ENCODE results near the gene FRG2B. TPM values are rescaled to one million over a fixed set of nuclear protein-coding genes. Genes with fewer than 3 reads are reported as not detected.
A peak's percentile ranks its signal among the peaks of the same experiment; 100 is the strongest.
"Not testable (repeated sequence)": the region's sequence is repeated elsewhere in the genome, so short reads cannot be mapped to it uniquely, and the experiment has no call there.

FRG2B gene
- total RNA-seq, 5 donors from 2014 or later (not counting 1 experiment from before 2014, with no cell fraction given) = not detected

DNA sequence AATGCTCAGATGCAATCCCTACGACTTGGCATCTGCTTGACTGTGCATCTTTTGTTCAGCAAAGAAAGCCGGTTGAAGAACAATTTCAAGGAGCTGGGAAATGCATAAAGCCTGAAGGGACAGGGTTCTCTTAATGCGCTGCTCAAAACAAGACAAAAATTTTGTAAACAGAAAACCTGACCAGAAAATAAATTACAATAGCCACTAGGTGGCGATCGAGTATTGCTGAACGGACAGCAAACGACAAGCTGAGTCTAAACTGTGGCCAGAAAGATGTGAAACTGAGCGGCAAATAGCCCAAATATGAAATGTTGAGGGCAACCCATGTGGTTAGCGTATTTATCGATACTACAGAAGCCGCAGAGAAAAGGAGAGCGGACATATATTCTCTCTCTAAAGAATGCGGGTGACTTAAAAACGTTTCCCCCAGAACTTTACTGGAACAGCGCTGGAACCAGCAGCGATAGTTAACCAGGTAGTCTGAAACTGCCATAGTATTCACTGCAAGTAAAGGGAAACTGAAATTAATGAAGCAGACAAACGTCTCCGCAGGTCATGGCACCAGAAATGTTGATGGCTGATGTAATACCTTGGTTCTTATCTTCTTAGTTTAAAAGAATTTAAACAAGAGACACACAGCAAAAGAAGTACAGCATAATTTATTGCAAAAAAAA, 20.6 kb upstream of the FRG2B start:
- H3K4me1 ChIP-seq (ENCODE audit: control insufficient read depth in 1 of 2, extremely low read depth in 1 of 2, insufficient read depth in 2 of 2, low read length in 2 of 2); H3K27me3 Mint-ChIP-seq; H3K36me3 Mint-ChIP-seq; H3K9me3 Mint-ChIP-seq; H3K27ac ChIP-seq (ENCODE audit: low read length); H3K4me1 Mint-ChIP-seq; H3K27ac Mint-ChIP-seq; H3K27me3 ChIP-seq (replicated peaks in 1 of 2; ENCODE audit: control insufficient read depth in 2 of 2, extremely low read depth in 1 of 2, insufficient read depth in 2 of 2, low read length in 1 of 2); H3K9me3 ChIP-seq; POLR2A ChIA-PET; H3K4me3 ChIP-seq (ENCODE audit: control insufficient read depth in 1 of 2, extremely low read depth in 1 of 2, low read length in 1 of 2); H3K36me3 ChIP-seq (ENCODE audit: control insufficient read depth in 2 of 2, extremely low read depth in 1 of 2, insufficient read depth in 1 of 2, low read length in 1 of 2); CTCF ChIA-PET: not testable (repeated sequence)
- peak overlapping the region in 2 of 3 donors; percentile 13 to 24 for H3K4me3 Mint-ChIP-seq
- WGBS (ENCODE audit: insufficient coverage) = no CpG with 5 or more reads among the region's 18 CpGs
- DNase-seq = peak in 3 of 35 experiments; percentile 10 to 32 (median 17)
- peak in 3 of 4 experiments; percentile 55 to 66 (median 65) for ATAC-seq (replicated peaks in 1 of 4)

DNA sequence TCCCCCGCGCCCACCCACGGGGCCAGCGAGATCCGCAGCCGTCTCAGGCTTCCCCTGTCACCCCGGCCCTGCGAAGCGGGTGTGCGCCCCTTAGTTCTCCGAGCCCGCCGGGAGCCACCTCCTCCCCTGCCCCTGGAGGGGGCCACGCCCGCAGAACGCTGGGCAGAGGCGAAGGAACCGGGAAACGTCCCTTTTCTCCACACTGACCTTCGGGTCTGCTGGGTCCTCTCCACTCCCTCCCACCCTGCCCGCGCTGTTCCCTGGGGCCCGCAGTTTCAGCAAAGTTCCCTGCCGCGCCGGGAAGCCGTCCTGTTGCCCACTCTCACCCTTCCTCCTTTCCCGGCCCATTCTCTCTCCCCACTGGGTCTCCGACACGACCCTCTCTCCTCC, 11.2 kb upstream of the FRG2B start:
- H3K4me1 Mint-ChIP-seq; CTCF ChIA-PET; ATAC-seq (replicated peaks in 1 of 4); H3K27me3 ChIP-seq (replicated peaks in 1 of 2; ENCODE audit: control insufficient read depth in 2 of 2, extremely low read depth in 1 of 2, insufficient read depth in 2 of 2, low read length in 1 of 2); H3K9me3 ChIP-seq; H3K27me3 Mint-ChIP-seq; DNase-seq; H3K4me1 ChIP-seq (ENCODE audit: control insufficient read depth in 1 of 2, extremely low read depth in 1 of 2, insufficient read depth in 2 of 2, low read length in 2 of 2); H3K4me3 ChIP-seq (ENCODE audit: control insufficient read depth in 1 of 2, extremely low read depth in 1 of 2, low read length in 1 of 2); H3K36me3 ChIP-seq (ENCODE audit: control insufficient read depth in 2 of 2, extremely low read depth in 1 of 2, insufficient read depth in 1 of 2, low read length in 1 of 2); H3K27ac ChIP-seq (ENCODE audit: low read length); H3K27ac Mint-ChIP-seq; POLR2A ChIA-PET; H3K36me3 Mint-ChIP-seq; H3K9me3 Mint-ChIP-seq: not testable (repeated sequence)
- 11% methylated on average over 7 of the region's 30 CpGs for WGBS (ENCODE audit: insufficient coverage)
- H3K4me3 Mint-ChIP-seq = peak overlapping the region in 1 of 3 donors; percentile 41

DNA sequence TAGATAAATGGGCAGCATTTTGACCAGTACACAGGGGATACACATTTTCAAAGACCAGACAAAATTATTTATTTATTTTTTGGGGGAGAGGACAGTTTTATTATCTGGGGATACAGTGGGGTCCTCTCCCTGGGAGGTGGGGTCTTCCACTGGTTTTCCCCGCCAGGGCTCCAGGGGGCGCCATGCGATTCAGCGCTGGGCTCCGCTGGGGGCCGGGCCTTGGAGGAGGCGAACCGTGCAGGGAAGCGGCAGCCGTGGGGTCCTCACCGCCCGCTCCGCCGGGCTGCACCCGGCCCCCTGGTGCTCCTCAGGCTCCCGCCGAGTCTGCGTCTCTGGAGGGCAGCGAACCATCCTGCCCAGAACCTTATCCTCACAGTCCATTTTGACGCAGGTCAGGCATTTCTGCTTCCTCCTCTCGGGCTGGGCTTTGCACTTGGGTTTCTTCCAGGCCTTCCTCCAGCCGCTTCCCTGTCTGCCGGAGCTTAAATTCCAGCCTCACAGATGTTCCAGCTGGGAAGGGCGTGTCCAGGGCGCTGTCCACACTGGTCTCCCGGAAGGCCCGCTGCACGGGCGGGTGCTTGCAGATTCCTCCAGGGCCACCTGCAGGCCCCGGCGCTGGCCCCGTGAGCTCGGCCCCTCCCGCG, 10.7 kb upstream of the FRG2B start:
- H3K4me3 ChIP-seq (ENCODE audit: control insufficient read depth in 1 of 2, extremely low read depth in 1 of 2, low read length in 1 of 2); H3K4me1 ChIP-seq (ENCODE audit: control insufficient read depth in 1 of 2, extremely low read depth in 1 of 2, insufficient read depth in 2 of 2, low read length in 2 of 2); H3K36me3 Mint-ChIP-seq; H3K4me1 Mint-ChIP-seq; H3K27ac Mint-ChIP-seq; H3K36me3 ChIP-seq (ENCODE audit: control insufficient read depth in 2 of 2, extremely low read depth in 1 of 2, insufficient read depth in 1 of 2, low read length in 1 of 2); POLR2A ChIA-PET; H3K27ac ChIP-seq (ENCODE audit: low read length); H3K27me3 Mint-ChIP-seq; H3K27me3 ChIP-seq (replicated peaks in 1 of 2; ENCODE audit: control insufficient read depth in 2 of 2, extremely low read depth in 1 of 2, insufficient read depth in 2 of 2, low read length in 1 of 2); CTCF ChIA-PET; H3K9me3 Mint-ChIP-seq; H3K9me3 ChIP-seq: not testable (repeated sequence)
- peak overlapping the region; percentile 13 to 32 (median 21) for H3K4me3 Mint-ChIP-seq
- no CpG with 5 or more reads among the region's 35 CpGs for WGBS (ENCODE audit: insufficient coverage)
- ATAC-seq (replicated peaks in 1 of 4) (peak; percentile 45 to 65 (median 57)), DNase-seq (peak in 2 of 35 experiments; percentile 3 to 4)

DNA sequence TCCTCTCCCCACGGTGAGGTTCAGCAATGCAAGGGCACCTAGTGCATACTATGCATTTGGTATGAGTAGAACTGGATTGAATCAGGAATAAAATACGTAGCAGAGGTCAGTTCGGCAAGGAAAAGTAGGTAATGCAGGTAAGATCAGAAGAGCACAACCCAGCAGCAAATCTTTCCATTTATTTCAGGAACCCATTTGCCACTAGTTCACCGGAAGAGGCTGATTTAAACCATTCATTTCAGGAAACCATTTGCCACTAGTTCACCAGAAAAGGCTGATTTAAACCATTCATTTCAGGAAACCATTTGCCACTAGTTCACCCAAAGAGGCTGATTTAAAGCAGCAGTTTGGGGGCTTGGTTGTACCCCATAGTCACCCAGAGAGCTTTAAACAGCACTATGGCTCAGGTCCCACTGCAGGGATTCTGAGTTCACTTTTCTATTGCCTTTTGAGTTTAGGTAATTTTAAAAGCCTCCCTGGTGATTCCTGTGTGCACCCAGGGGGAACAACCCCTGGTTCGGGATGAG, 4.2 kb upstream of the FRG2B start:
- H3K4me3 ChIP-seq (ENCODE audit: control insufficient read depth in 1 of 2, extremely low read depth in 1 of 2, low read length in 1 of 2); DNase-seq; ATAC-seq (replicated peaks in 1 of 4); H3K9me3 Mint-ChIP-seq; H3K27ac Mint-ChIP-seq; H3K27me3 ChIP-seq (replicated peaks in 1 of 2; ENCODE audit: control insufficient read depth in 2 of 2, extremely low read depth in 1 of 2, insufficient read depth in 2 of 2, low read length in 1 of 2); H3K27me3 Mint-ChIP-seq; H3K9me3 ChIP-seq; H3K4me1 ChIP-seq (ENCODE audit: control insufficient read depth in 1 of 2, extremely low read depth in 1 of 2, insufficient read depth in 2 of 2, low read length in 2 of 2); POLR2A ChIA-PET; CTCF ChIA-PET; H3K4me1 Mint-ChIP-seq; H3K27ac ChIP-seq (ENCODE audit: low read length); H3K4me3 Mint-ChIP-seq; H3K36me3 Mint-ChIP-seq; H3K36me3 ChIP-seq (ENCODE audit: control insufficient read depth in 2 of 2, extremely low read depth in 1 of 2, insufficient read depth in 1 of 2, low read length in 1 of 2): not testable (repeated sequence)
- WGBS (ENCODE audit: insufficient coverage) = no CpG with 5 or more reads among the region's 5 CpGs

DNA sequence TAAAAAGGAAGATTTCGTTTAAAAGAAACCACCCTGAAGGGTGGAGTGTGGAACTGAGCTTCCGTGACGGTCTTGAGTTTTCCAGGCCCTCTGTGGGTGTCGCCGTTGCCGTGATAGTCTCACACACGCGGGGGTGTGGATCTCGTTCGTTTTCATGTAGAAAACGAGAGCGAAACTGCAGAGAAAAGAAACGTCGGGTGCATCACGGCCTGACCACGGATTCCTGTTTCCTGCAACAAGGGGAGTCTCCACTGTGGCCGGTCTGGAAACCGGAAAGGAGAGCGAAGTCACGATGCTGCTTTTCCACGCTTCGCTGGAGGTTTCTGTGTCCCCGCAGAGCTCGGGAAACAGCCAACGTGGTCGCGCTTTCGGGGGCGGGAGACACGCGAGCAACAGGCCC, 4.1 kb downstream of the FRG2B start:
- not testable (repeated sequence) for H3K9me3 Mint-ChIP-seq, H3K4me1 Mint-ChIP-seq
- POLR2A ChIA-PET = interaction anchor here in 1 of 2 donors (0.7 kb wide), 1 partner anchor 14 kb away, joined by 4 read pairs; no protein-coding TSS in a partner anchor

DNA sequence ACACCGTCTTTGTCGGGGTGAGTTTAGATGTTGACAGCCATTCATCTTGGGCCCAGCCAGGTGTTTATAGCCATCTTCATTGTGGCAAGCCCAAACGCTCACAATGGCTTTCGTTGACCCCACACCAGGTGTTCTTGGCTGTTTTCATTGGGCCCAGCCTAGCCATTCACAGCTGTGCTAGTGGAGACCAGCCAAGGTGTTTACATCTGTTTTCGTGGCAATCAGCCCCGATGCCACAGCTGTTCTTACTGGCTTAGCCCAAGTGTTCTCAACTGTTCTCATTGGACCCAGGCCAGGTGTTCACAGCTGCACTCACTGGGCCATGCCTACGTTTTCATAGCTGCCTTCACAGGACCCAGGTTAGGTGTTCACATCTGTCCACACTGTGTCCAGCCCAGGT, 7.7 kb downstream of the FRG2B start:
- Histone ChIP-seq H3K27ac (ENCODE audit: low read length) (no peak overlapping the region), H3K27me3 (replicated peaks in 1 of 2; ENCODE audit: control insufficient read depth in 2 of 2, extremely low read depth in 1 of 2, insufficient read depth in 2 of 2, low read length in 1 of 2) (peaks cover 0 to 40% of the 10 kb centered on the region in 2 experiments), H3K9me3 (no peaks in the 10 kb centered on the region), H3K36me3 (ENCODE audit: control insufficient read depth in 2 of 2, extremely low read depth in 1 of 2, insufficient read depth in 1 of 2, low read length in 1 of 2) (no peaks in the 10 kb centered on the region), H3K4me1 (ENCODE audit: control insufficient read depth in 1 of 2, extremely low read depth in 1 of 2, insufficient read depth in 2 of 2, low read length in 2 of 2) (no peaks in the 10 kb centered on the region), H3K4me3 (ENCODE audit: control insufficient read depth in 1 of 2, extremely low read depth in 1 of 2, low read length in 1 of 2) (no peak overlapping the region)
- Mint-ChIP-seq H3K27me3 (peaks cover 20 to 28% of the 10 kb centered on the region in 2 donors), H3K36me3 (no peaks in the 10 kb centered on the region), H3K4me1 (peaks cover 0 to 5% (median 4%) of the 10 kb centered on the region in 3 donors), H3K4me3 (no peak overlapping the region), H3K27ac (no peak overlapping the region), H3K9me3 (no peaks in the 10 kb centered on the region)
- POLR2A ChIA-PET = no interaction called here
- ATAC-seq (replicated peaks in 1 of 4) (no peak), DNase-seq (no peak)
- CTCF ChIA-PET = interaction anchor here in 1 of 2 donors (1.5 kb wide), 1 partner anchor 10 kb away, joined by 5 read pairs; no protein-coding TSS in a partner anchor
- WGBS (ENCODE audit: insufficient coverage) = 77% methylated on average over 7 of the region's 7 CpGs

More for the DNA sequence above, 4.1 kb downstream of the FRG2B start:
- Mint-ChIP-seq H3K4me3 (peak overlapping the region in 2 of 3 donors; percentile 40 to 59), H3K27me3 (peaks cover 20 to 28% of the 10 kb centered on the region in 2 donors)
- H3K36me3 ChIP-seq (ENCODE audit: control insufficient read depth in 2 of 2, extremely low read depth in 1 of 2, insufficient read depth in 1 of 2, low read length in 1 of 2); H3K27ac Mint-ChIP-seq; H3K27ac ChIP-seq (ENCODE audit: low read length); H3K9me3 ChIP-seq; H3K4me3 ChIP-seq (ENCODE audit: control insufficient read depth in 1 of 2, extremely low read depth in 1 of 2, low read length in 1 of 2); H3K4me1 ChIP-seq (ENCODE audit: control insufficient read depth in 1 of 2, extremely low read depth in 1 of 2, insufficient read depth in 2 of 2, low read length in 2 of 2); CTCF ChIA-PET; H3K36me3 Mint-ChIP-seq; ATAC-seq (replicated peaks in 1 of 4); DNase-seq: not testable (repeated sequence)
- peaks cover 0 to 35% of the 10 kb centered on the region in 2 experiments for H3K27me3 ChIP-seq (replicated peaks in 1 of 2; ENCODE audit: control insufficient read depth in 2 of 2, extremely low read depth in 1 of 2, insufficient read depth in 2 of 2, low read length in 1 of 2)
- WGBS (ENCODE audit: insufficient coverage) = 52% methylated on average over 3 of the region's 31 CpGs
